GM18868 (cell line): Measurements from ENCODE around the gene TJAP1.
A peak's percentile ranks its signal among the peaks of the same experiment; 100 is the strongest.
"Not testable (repeated sequence)": the region's sequence is repeated elsewhere in the genome, so short reads cannot be mapped to it uniquely, and the experiment has no call there.

Experiments used
- ATAC-seq: cut with Tn5 transposase; IDR thresholded peaks from one replicate; pipeline ENCODE4 v1.9.1; 2021; ENCODE audit warnings: mild to moderate bottlenecking, moderate library complexity; ENCODE audit not compliant: unreplicated experiment

Gene TJAP1

GRCh38 chr6:43452896-43453295 is 24.5 kb upstream of the TJAP1 start:
- no peak for ATAC-seq

- no peak for ATAC-seq
Observed at GRCh38 chr6:43453831-43454230, 23.5 kb upstream of the TJAP1 start.

- ATAC-seq, result peak; percentile 67
Observed at GRCh38 chr6:43454290-43454695, 23.1 kb upstream of the TJAP1 start.

- ATAC-seq, result peak; percentile 18
Observed at GRCh38 chr6:43454696-43455530, 22.5 kb upstream of the TJAP1 start.

- ATAC-seq, result no peak
Observed at GRCh38 chr6:43455531-43456428, 21.6 kb upstream of the TJAP1 start, which contains the start of gene DLK2. TSS of gene DLK2 (minus strand) at chr6:43455548. CDS start at chr6:43454825, 723 bp downstream.

- ATAC-seq, result no peak
Observed at GRCh38 chr6:43457643-43458042, 19.7 kb upstream of the TJAP1 start.

- not testable (repeated sequence) for ATAC-seq
Observed at GRCh38 chr6:43458154-43458553, 19.2 kb upstream of the TJAP1 start.

GRCh38 chr6:43459535-43459934 is 17.8 kb upstream of the TJAP1 start:
- ATAC-seq, result no peak

GRCh38 chr6:43460032-43460431 is 17.3 kb upstream of the TJAP1 start:
- no peak for ATAC-seq

GRCh38 chr6:43461936-43462335 is 15.4 kb upstream of the TJAP1 start:
- ATAC-seq, result no peak

- ATAC-seq, result no peak
Observed at GRCh38 chr6:43464337-43464736, 13.0 kb upstream of the TJAP1 start.

GRCh38 chr6:43465948-43466347 is 11.4 kb upstream of the TJAP1 start:
- no peak for ATAC-seq

GRCh38 chr6:43467265-43467664 is 10.1 kb upstream of the TJAP1 start:
- not testable (repeated sequence) for ATAC-seq

GRCh38 chr6:43467752-43468151 is 9.6 kb upstream of the TJAP1 start:
- ATAC-seq, result no peak

GRCh38 chr6:43468240-43468639 is 9.1 kb upstream of the TJAP1 start:
- no peak for ATAC-seq

GRCh38 chr6:43468748-43469681 is 8.4 kb upstream of the TJAP1 start:
- no peak for ATAC-seq

- no peak for ATAC-seq
Observed at GRCh38 chr6:43469947-43470346, 7.4 kb upstream of the TJAP1 start.

- no peak for ATAC-seq
Observed at GRCh38 chr6:43471399-43471798, 6.0 kb upstream of the TJAP1 start.

GRCh38 chr6:43472515-43472914 is 4.9 kb upstream of the TJAP1 start:
- ATAC-seq, result no peak

GRCh38 chr6:43475516-43475915 is 1.9 kb upstream of the TJAP1 start:
- no peak for ATAC-seq

GRCh38 chr6:43476746-43477145 is 624 bp upstream of the TJAP1 start:
- no peak for ATAC-seq
